Kidney (tissue), 14 donors: ENCODE data around the gene P2RY11. TPM values are rescaled to one million over a fixed set of nuclear protein-coding genes. Genes with fewer than 3 reads are reported as not detected.

Experiments
- DNase-seq, 5 donors: peaks; one replicate each; pipeline ENCODE4 v3.0.0-alpha.2; 2013 to 2020
- FAIRE-seq: peaks from 2 replicates; lab custom pipeline; 2012; peaks lifted over from hg19 to GRCh38; lab: Jason Lieb, UNC
- H3K27ac ChIP-seq, 2 donors: one replicate each; pipeline ENCODE4 v1.7.0; 2013; ENCODE audit warnings: low read depth in 2 of 2, low read length in 2 of 2, inconsistent platforms in 1 of 2
- H3K27me3 ChIP-seq: one replicate; pipeline ENCODE4 v1.7.1; 2013; ENCODE audit warnings: low read length, inconsistent platforms; ENCODE audit not compliant: control insufficient read depth, insufficient read depth
- H3K36me3 ChIP-seq, 3 donors: one replicate each; pipeline versions ENCODE4 v1.7.0 to v1.7.1; 2013; ENCODE audit warnings: low read length in 3 of 3, control low read depth in 1 of 3, inconsistent platforms in 1 of 3; ENCODE audit not compliant: insufficient read depth in 3 of 3, control insufficient read depth in 2 of 3
- H3K4me1 ChIP-seq, 3 donors: one replicate each; pipeline versions ENCODE4 v1.7.0 to v1.7.1; 2013; ENCODE audit warnings: low read length in 3 of 3, inconsistent platforms in 1 of 3, low read depth in 1 of 3; ENCODE audit not compliant: control insufficient read depth in 2 of 3, insufficient read depth in 2 of 3
- H3K4me3 ChIP-seq, 3 donors: one replicate each; pipeline versions ENCODE4 v1.7.0 to v1.8.1; 2013; ENCODE audit warnings: low read length in 3 of 3, control low read depth in 1 of 3, inconsistent platforms in 1 of 3
- H3K9ac ChIP-seq, 3 donors: one replicate each; pipeline versions ENCODE4 v1.7.0 to v1.7.1; 2013; ENCODE audit warnings: low read length in 3 of 3, control low read depth in 1 of 3, inconsistent platforms in 1 of 3
- H3K9me3 ChIP-seq, 3 donors: one replicate each; pipeline versions ENCODE4 v1.7.0 to v1.7.1; 2013; ENCODE audit warnings: low read length in 3 of 3, control low read depth in 1 of 3, inconsistent platforms in 1 of 3; ENCODE audit not compliant: control insufficient read depth in 2 of 3, insufficient read depth in 1 of 3
- CTCF ChIP-seq: IDR thresholded peaks from 3 replicates; pipeline ENCODE4 v1.5.1; 2012; ENCODE audit warnings: mild to moderate bottlenecking, moderate library complexity, borderline replicate concordance; ENCODE audit not compliant: insufficient read depth; ENCODE audit errors: extremely low read depth
- intact Hi-C: fragments of 100-400 bp; cut with DNase I; formaldehyde crosslinking; loops from one replicate; pipeline ENCODE4 v1.11.1; 2022
- polyA plus RNA-seq: library from polyadenylated mRNA; stranded (reverse); fragments of 350-450 nt; fragmentation: Illumina TruSeq; extraction: RNeasy Lipid Tissue Mini Kit (QIAGEN cat#74804); gene quantifications from one replicate; pipeline ENCODE4 v1.2.3, GENCODE V29; 2014; ENCODE audit warnings: low read depth, low replicate concordance; ENCODE audit not compliant: insufficient read depth
- total RNA-seq: library from RNA; stranded (reverse); fragmentation: NEBNext Ultra II Directional; extraction: Animal tissue kit (Norgen Biotek cat#: 25700); gene quantifications from one replicate; pipeline ENCODE4 v1.2.1, GENCODE V29; 2021
- donor health status: control.
- donor health status: control.
- donor health status: control.
- donor health status: control.
- donor health status: control.
- donor health status: DM: yes; HTN: yes; CAD: no.
- donor health status: Normal renal cell carcinoma (clear cell type).

Gene P2RY11
- total and polyA plus RNA-seq, 2 donors from 2014 or later: 3.7 to 17.3 TPM

- Histone ChIP-seq H3K27me3 (no peaks in the 10 kb centered on the region), H3K36me3 (peaks cover 5 to 51% (median 19%) of the 10 kb centered on the region in 3 donors), H3K4me3 (no peak overlapping the region), H3K9me3 (no peaks in the 10 kb centered on the region), H3K27ac (no peak overlapping the region), H3K9ac (no peak overlapping the region), H3K4me1 (no peaks in the 10 kb centered on the region)
- no peak for DNase-seq
- intact Hi-C loops: no loop called here
- no peak for FAIRE-seq
- TF ChIP-seq CTCF: no peak
Measured at GRCh38 chr19:10141479-10141878, 30.0 kb downstream of the P2RY11 start.

- Histone ChIP-seq H3K9ac (no peak overlapping the region), H3K4me3 (no peak overlapping the region), H3K9me3 (no peaks in the 10 kb centered on the region), H3K36me3 (peaks cover 5 to 48% (median 21%) of the 10 kb centered on the region in 3 donors), H3K4me1 (no peaks in the 10 kb centered on the region), H3K27me3 (no peaks in the 10 kb centered on the region), H3K27ac (no peak overlapping the region)
- DNase-seq: no peak
- intact Hi-C loops: no loop called here
- FAIRE-seq: no peak
- no peak for TF ChIP-seq CTCF
Measured at GRCh38 chr19:10141973-10142372, 30.5 kb downstream of the P2RY11 start.

- H3K9me3 ChIP-seq: no peaks in the 10 kb centered on the region
- H3K27ac ChIP-seq: peak overlapping the region in 1 of 2 donors; percentile 9
- intact Hi-C loops: no loop called here
- H3K4me3 ChIP-seq: no peak overlapping the region
- DNase-seq (peak in 1 of 5 donors; percentile 19), FAIRE-seq (no peak)
- no peaks in the 10 kb centered on the region for H3K4me1 ChIP-seq
- H3K9ac ChIP-seq: no peak overlapping the region
- no peaks in the 10 kb centered on the region for H3K27me3 ChIP-seq
- peaks cover 5 to 41% (median 21%) of the 10 kb centered on the region in 3 donors for H3K36me3 ChIP-seq
- no peak for TF ChIP-seq CTCF
Measured at GRCh38 chr19:10142701-10143375, 31.3 kb downstream of the P2RY11 start.
